AG09319 (cell line): ENCODE measurements around the gene MAGEB16.

Experiments used
- DNase-seq: peaks from one replicate; pipeline ENCODE4 v3.0.0-alpha.2; 2010; ENCODE audit warnings: low read depth; ENCODE audit errors: extremely low read depth
- CTCF ChIP-seq: IDR thresholded peaks from 2 replicates; pipeline ENCODE4 v1.5.1; 2011; ENCODE audit warnings: low read depth, mild to moderate bottlenecking, inconsistent platforms, low read length, moderate library complexity

Gene MAGEB16

GRCh38 chrX:35798042-35798441 is at the start of gene MAGEB16:
TSS of gene MAGEB16 (plus strand) at chrX:35798342. CDS start at chrX:35802197, 3,855 bp downstream.
- no peak for TF ChIP-seq CTCF
- DNase-seq = no peak

GRCh38 chrX:35773958-35774564 is 24.1 kb upstream of the MAGEB16 start:
- DNase-seq = no peak
- TF ChIP-seq CTCF = no peak

GRCh38 chrX:35785075-35785474 is 13.1 kb upstream of the MAGEB16 start:
- TF ChIP-seq CTCF = no peak

GRCh38 chrX:35786271-35786670 is 11.9 kb upstream of the MAGEB16 start:
- TF ChIP-seq CTCF = no peak
- no peak for DNase-seq

More at GRCh38 chrX:35785075-35785474, 13.1 kb upstream of the MAGEB16 start:
- no peak for DNase-seq

GRCh38 chrX:35787867-35788266 is 10.3 kb upstream of the MAGEB16 start:
- no peak for TF ChIP-seq CTCF
- DNase-seq = no peak

GRCh38 chrX:35800474-35800873 is 2.3 kb downstream of the MAGEB16 start:
- DNase-seq = no peak
- TF ChIP-seq CTCF = no peak

GRCh38 chrX:35809781-35810180 is 11.6 kb downstream of the MAGEB16 start:
- no peak for TF ChIP-seq CTCF
- no peak for DNase-seq
